OCI-LY7 (cell line): ENCODE data around the gene GABRR2.

Experiments
- EZH2phosphoT487 ChIP-seq: fragments of 200-600 bp; sonication (generic); IDR thresholded peaks from 2 replicates; pipeline ENCODE4 v1.6.1; 2018; ENCODE audit warnings: low read depth, borderline replicate concordance, mild to moderate bottlenecking, mixed run types, antibody characterized with exemption, low read length, moderate library complexity, mixed read lengths
- TF ChIP-seq, protein P1 (sequence below): fragments of 200-600 bp; sonication (generic); conservative IDR thresholded peaks from 2 replicates; pipeline ENCODE4 v1.5.1; 2014; ENCODE audit warnings: mild to moderate bottlenecking, antibody characterized with exemption, low read length, moderate library complexity, mixed read lengths

DNA sequence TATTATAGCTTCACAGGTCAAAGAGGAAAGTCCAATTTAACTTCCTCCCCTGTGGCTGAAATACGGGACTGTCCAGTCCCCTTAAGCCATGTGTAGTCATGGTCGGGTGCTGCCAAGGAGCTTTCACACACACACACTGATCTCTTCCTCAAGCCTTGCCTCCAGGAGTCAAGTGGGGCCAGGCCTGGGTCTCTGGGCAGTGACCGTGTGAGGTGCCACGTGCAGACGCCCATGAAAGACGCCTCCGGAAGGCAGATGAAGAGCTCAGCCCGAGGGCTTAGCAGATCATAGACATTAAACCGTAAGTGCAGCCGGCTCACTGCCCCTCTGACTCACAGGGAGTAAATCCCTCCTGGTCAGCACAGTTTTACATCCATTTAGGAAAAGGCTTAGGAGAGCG lies 4.2 kb downstream of the GABRR2 start:
- TF ChIP-seq, protein P1, sequence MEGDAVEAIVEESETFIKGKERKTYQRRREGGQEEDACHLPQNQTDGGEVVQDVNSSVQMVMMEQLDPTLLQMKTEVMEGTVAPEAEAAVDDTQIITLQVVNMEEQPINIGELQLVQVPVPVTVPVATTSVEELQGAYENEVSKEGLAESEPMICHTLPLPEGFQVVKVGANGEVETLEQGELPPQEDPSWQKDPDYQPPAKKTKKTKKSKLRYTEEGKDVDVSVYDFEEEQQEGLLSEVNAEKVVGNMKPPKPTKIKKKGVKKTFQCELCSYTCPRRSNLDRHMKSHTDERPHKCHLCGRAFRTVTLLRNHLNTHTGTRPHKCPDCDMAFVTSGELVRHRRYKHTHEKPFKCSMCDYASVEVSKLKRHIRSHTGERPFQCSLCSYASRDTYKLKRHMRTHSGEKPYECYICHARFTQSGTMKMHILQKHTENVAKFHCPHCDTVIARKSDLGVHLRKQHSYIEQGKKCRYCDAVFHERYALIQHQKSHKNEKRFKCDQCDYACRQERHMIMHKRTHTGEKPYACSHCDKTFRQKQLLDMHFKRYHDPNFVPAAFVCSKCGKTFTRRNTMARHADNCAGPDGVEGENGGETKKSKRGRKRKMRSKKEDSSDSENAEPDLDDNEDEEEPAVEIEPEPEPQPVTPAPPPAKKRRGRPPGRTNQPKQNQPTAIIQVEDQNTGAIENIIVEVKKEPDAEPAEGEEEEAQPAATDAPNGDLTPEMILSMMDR = no peak
- TF ChIP-seq EZH2phosphoT487 = no peak
